Keratinocyte (primary cell): ENCODE results near the gene NID2. TPM values are rescaled to one million over a fixed set of nuclear protein-coding genes. Genes with fewer than 3 reads are reported as not detected.

Experiments
- DNase-seq: peaks from one replicate; pipeline ENCODE4 v3.0.0-alpha.2; 2011; ENCODE audit warnings: low read depth, missing footprints, low spot score
- FAIRE-seq: peaks from 2 replicates; lab custom pipeline; 2011; peaks lifted over from hg19 to GRCh38; lab: Jason Lieb, UNC
- H2AFZ ChIP-seq: 2 replicates; pipeline ENCODE4 v1.6.0; 2012; ENCODE audit warnings: low read length, control low read depth, inconsistent platforms; ENCODE audit not compliant: control insufficient read depth
- H3K27ac ChIP-seq: 2 replicates; pipeline ENCODE4 v1.5.1; 2011; ENCODE audit warnings: low read length; ENCODE audit not compliant: control insufficient read depth, insufficient read depth
- H3K27me3 ChIP-seq: 3 replicates; pipeline ENCODE4 v1.6.0; 2011; ENCODE audit warnings: low read length; ENCODE audit not compliant: control insufficient read depth, insufficient read depth; ENCODE audit errors: extremely low read depth
- H3K36me3 ChIP-seq, 2 experiments: 2 replicates in 1 of 2; 3 replicates in 1 of 2; pipeline ENCODE4 v1.5.1; 2011; ENCODE audit warnings: low read length in 2 of 2, mild to moderate bottlenecking in 1 of 2; ENCODE audit not compliant: control insufficient read depth in 2 of 2, insufficient read depth in 2 of 2; ENCODE audit errors: extremely low read depth in 1 of 2
- H3K4me1 ChIP-seq: 3 replicates; pipeline ENCODE4 v1.5.1; 2011; ENCODE audit warnings: low read length; ENCODE audit not compliant: control insufficient read depth, insufficient read depth; ENCODE audit errors: extremely low read depth
- H3K4me2 ChIP-seq: 3 replicates; pipeline ENCODE4 v1.6.0; 2011; ENCODE audit warnings: low read depth, low read length; ENCODE audit not compliant: control insufficient read depth, insufficient read depth; ENCODE audit errors: extremely low read depth
- H3K4me3 ChIP-seq, 3 experiments: fragments of 200-600 bp in 1 of 3; sonication (generic) in 1 of 3; 2 replicates in 2 of 3; 3 replicates in 1 of 3; pipeline ENCODE4 v1.5.1; 2011 to 2016; ENCODE audit warnings: low read length in 3 of 3, mild to moderate bottlenecking in 3 of 3, control low read depth in 2 of 3, inconsistent platforms in 1 of 3, low read depth in 1 of 3, mixed read lengths in 1 of 3, mixed run types in 1 of 3, moderate library complexity in 1 of 3; ENCODE audit not compliant: control insufficient read depth in 2 of 3, insufficient read depth in 2 of 3; ENCODE audit errors: extremely low read depth in 1 of 3
- H3K79me2 ChIP-seq: 2 replicates; pipeline ENCODE4 v1.6.0; 2012; ENCODE audit warnings: low read length; ENCODE audit not compliant: control insufficient read depth, insufficient read depth
- H3K9ac ChIP-seq: 3 replicates; pipeline ENCODE4 v1.6.0; 2011; ENCODE audit warnings: low read length; ENCODE audit not compliant: control insufficient read depth, insufficient read depth; ENCODE audit errors: extremely low read depth
- H3K9me1 ChIP-seq: 3 replicates; pipeline ENCODE4 v1.6.0; 2011; ENCODE audit warnings: low read length; ENCODE audit not compliant: control insufficient read depth, insufficient read depth; ENCODE audit errors: extremely low read depth
- H3K9me3 ChIP-seq: 2 replicates; pipeline ENCODE4 v1.5.1; 2012; ENCODE audit warnings: low read depth, low read length; ENCODE audit not compliant: control insufficient read depth
- H4K20me1 ChIP-seq: 3 replicates; pipeline ENCODE4 v1.6.0; 2011; ENCODE audit warnings: low read length; ENCODE audit not compliant: control insufficient read depth, insufficient read depth; ENCODE audit errors: extremely low read depth
- EZH2 ChIP-seq: IDR thresholded peaks from one replicate; pipeline ENCODE4 v1.6.1; 2012; ENCODE audit warnings: inconsistent platforms, mild to moderate bottlenecking, low read length, moderate library complexity
- dilution Hi-C: fragments of 300-500 bp; cut with MboI; formaldehyde crosslinking; loops from one replicate; pipeline ENCODE4 v1.7.0; 2020; ENCODE audit warnings: low sequenced_read_pairs; ENCODE audit not compliant: extremely low pct_ligation_motif_present
- polyA plus RNA-seq, 5 experiments: library from polyadenylated mRNA; depleted of rRNA in 3 of 5; stranded (reverse) in 3 of 5; stranded (forward) in 1 of 5; unstranded in 1 of 5; fragments of >200 nt; gene quantifications; 1 replicate in 1 of 5; 2 replicates in 3 of 5; 3 replicates in 1 of 5; pipeline versions ENCODE4 v1.2.1 to v1.2.3, GENCODE V29; 2011 to 2012; ENCODE audit warnings: missing spikeins in 2 of 5, low read depth in 1 of 5, low replicate concordance in 1 of 5
- TF ChIP-seq, protein P1 (sequence below), 3 experiments: IDR thresholded peaks in 1 of 3; conservative IDR thresholded peaks in 1 of 3; optimal IDR thresholded peaks in 1 of 3; 2 replicates in 2 of 3; 3 replicates in 1 of 3; pipeline versions ENCODE3 to v1.5.1; 2011; ENCODE audit warnings: low read length in 3 of 3, mild to moderate bottlenecking in 3 of 3, moderate library complexity in 2 of 3, control low read depth in 1 of 3, inconsistent platforms in 1 of 3; ENCODE audit not compliant: insufficient read depth in 2 of 3; ENCODE audit errors: extremely low read depth in 1 of 3

The NID2 gene
- polyA plus RNA-seq, 1 donor (not counting 4 experiments of a cell fraction or from before 2014, with no cell fraction given), result 1.7 TPM

DNA sequence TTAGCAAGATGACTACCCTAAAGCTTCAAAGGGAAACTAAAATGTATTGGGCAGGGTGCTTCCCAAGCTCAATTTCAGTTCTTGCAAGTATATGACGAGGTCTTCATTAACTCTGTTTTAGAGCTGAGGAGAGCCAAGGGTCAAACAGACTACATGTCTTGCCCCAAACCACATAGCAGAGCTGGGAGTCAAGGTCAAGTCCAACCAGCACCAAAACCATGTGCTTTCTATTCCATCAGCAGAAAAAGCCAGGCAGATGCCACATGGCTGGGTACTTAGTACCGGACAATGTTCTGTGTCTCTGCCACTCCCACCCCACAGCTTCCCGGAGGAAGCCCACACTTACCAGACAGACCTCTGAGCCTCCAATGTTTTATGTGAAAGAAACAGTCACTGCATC, 17.6 kb downstream of the NID2 start:
- H3K9ac ChIP-seq, result no peak overlapping the region
- peaks cover 0 to 2% of the 10 kb centered on the region in 2 experiments for H3K36me3 ChIP-seq
- FAIRE-seq, result no peak
- no peaks in the 10 kb centered on the region for H3K9me3 ChIP-seq
- H4K20me1 ChIP-seq, result no peaks in the 10 kb centered on the region
- DNase-seq, result no peak
- TF ChIP-seq, protein P1, sequence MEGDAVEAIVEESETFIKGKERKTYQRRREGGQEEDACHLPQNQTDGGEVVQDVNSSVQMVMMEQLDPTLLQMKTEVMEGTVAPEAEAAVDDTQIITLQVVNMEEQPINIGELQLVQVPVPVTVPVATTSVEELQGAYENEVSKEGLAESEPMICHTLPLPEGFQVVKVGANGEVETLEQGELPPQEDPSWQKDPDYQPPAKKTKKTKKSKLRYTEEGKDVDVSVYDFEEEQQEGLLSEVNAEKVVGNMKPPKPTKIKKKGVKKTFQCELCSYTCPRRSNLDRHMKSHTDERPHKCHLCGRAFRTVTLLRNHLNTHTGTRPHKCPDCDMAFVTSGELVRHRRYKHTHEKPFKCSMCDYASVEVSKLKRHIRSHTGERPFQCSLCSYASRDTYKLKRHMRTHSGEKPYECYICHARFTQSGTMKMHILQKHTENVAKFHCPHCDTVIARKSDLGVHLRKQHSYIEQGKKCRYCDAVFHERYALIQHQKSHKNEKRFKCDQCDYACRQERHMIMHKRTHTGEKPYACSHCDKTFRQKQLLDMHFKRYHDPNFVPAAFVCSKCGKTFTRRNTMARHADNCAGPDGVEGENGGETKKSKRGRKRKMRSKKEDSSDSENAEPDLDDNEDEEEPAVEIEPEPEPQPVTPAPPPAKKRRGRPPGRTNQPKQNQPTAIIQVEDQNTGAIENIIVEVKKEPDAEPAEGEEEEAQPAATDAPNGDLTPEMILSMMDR (optimal IDR thresholded peaks at IDR 0.05 in 1 of 3, IDR thresholded peaks at IDR 0.05 in 1 of 3, conservative IDR thresholded peaks at IDR 0.05 in 1 of 3; ENCODE audit: extremely low read depth in 1 of 3, insufficient read depth in 2 of 3, low read length in 3 of 3), result no peak
- TF ChIP-seq EZH2, result no peak
- no peak overlapping the region for H3K4me3 ChIP-seq
- no peaks in the 10 kb centered on the region for H3K9me1 ChIP-seq
- H3K27ac ChIP-seq, result no peak overlapping the region
- dilution Hi-C loops, result no loop called here
- no peaks in the 10 kb centered on the region for H3K27me3 ChIP-seq
- H3K4me2 ChIP-seq, result no peak overlapping the region
- no peak overlapping the region for H2AFZ ChIP-seq
- H3K79me2 ChIP-seq, result no peaks in the 10 kb centered on the region
- H3K4me1 ChIP-seq, result no peaks in the 10 kb centered on the region

DNA sequence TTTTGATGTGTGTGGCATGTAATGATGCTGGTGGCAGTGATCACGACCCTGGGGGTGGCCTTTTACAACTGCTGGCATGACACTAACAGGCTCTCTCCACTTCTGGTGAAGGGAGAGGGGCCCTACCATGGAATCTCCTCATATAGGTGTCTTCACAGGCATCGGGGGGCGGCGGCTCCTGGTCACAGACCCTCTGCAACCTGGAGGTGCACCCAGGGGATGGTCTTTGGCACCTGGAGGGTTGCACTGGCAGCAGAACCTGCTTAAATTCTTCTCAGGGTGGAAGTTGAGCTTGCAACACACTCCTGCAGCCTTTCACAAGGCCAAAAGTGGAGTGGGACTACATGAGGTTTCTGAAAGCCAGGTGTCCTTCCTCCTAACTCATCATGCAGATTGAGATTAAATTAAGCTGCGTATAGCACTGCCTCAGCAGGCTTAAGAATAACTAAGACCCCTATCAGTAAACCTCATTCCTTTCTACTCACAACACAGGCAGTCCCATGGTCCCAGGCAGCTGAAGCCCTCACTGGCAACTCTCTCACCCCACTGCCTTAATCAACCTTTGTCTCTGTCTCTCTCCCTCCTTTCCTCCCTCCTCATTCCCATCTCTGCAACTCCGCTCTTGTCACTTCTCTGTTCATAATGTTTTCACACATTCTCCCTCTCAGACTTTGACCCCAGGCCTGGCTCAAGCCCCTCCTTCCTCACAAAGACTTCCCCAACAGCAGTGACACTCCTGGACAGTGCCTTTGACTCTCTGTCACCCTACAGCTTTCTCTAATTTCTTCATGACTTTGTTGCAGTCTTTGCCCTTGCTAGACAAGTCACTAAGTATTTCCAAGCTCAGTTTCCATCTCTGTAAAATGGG, 18.9 kb downstream of the NID2 start:
- H3K9me1 ChIP-seq, result no peaks in the 10 kb centered on the region
- H2AFZ ChIP-seq, result no peak overlapping the region
- FAIRE-seq (no peak), DNase-seq (no peak)
- no peaks in the 10 kb centered on the region for H3K79me2 ChIP-seq
- H3K4me3 ChIP-seq, result no peak overlapping the region
- H3K9ac ChIP-seq, result no peak overlapping the region
- dilution Hi-C loops, result no loop called here
- no peak overlapping the region for H3K27ac ChIP-seq
- H3K4me1 ChIP-seq, result peaks cover 3% of the 10 kb centered on the region
- H3K36me3 ChIP-seq, result peaks cover 0 to 2% of the 10 kb centered on the region in 2 experiments
- H4K20me1 ChIP-seq, result no peaks in the 10 kb centered on the region
- H3K9me3 ChIP-seq, result no peaks in the 10 kb centered on the region
- H3K4me2 ChIP-seq, result no peak overlapping the region
- TF ChIP-seq, protein P1 (optimal IDR thresholded peaks at IDR 0.05 in 1 of 3, IDR thresholded peaks at IDR 0.05 in 1 of 3, conservative IDR thresholded peaks at IDR 0.05 in 1 of 3; ENCODE audit: extremely low read depth in 1 of 3, insufficient read depth in 2 of 3, low read length in 3 of 3), result no peak
- TF ChIP-seq EZH2, result no peak
- no peaks in the 10 kb centered on the region for H3K27me3 ChIP-seq
